Stimulated activated CD4-positive, alpha-beta T cell treated with anti-CD3 and anti-CD28 coated beads, Interleukin-12 subunit alpha, Interleukin-12 subunit beta, amount 100 ng/mL, for 48 hours (primary cell): ENCODE data around the gene KLRB1.
"Not testable (repeated sequence)": the region's sequence is repeated elsewhere in the genome, so short reads cannot be mapped to it uniquely, and the experiment has no call there.

Source experiments
- DNase-seq, 3 donors: peaks; one replicate each; pipeline ENCODE4 v3.0.0-alpha.2; 2020; ENCODE audit warnings: low read depth in 2 of 3, low spot score in 1 of 3

The KLRB1 gene

GRCh38 chr12:9625019-9625418, 17.3 kb upstream of the KLRB1 start:
- DNase-seq: no peak

DNA sequence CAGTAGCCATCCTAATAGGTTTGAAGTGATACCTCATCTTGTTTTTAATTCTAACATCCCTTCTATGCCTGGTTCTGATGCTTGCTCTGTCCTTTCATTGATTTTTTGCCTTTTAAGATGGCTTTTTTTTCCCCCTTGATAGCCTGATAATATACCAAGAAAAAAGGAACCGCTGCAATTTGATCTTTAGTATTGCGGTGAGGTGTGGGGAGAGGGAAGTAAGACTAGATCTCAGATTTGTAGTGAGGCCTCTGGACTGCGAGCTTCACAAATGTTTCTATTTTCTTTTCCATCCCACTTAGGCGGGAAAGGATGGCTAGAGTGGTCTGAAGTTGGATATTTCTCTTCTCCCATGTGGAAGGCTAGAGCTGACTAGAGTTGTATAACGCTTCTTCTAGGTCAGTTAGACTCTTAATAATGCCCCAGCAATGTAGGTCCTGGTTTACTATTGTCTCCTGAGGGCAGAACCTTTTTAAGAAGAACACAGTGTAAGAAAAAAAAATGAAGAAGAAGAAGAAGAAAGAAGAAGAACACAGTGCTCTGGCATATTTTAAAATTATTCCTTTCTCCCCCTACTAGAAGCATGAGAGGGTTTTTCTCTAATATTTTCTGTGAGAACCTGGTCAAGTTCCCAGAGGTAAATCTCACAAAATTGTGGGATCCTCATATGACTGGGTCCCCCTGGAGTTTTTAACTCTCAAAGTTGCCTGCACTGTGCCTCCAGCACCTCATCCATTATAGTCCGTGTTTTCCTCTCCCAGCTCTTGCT, 11.9 kb upstream of the KLRB1 start:
- DNase-seq: no peak

GRCh38 chr12:9618906-9619305, 11.2 kb upstream of the KLRB1 start:
- not testable (repeated sequence) for DNase-seq

- DNase-seq: no peak
These were observed 9.4 kb upstream of the KLRB1 start for GRCh38 chr12:9617124-9617523.

DNA sequence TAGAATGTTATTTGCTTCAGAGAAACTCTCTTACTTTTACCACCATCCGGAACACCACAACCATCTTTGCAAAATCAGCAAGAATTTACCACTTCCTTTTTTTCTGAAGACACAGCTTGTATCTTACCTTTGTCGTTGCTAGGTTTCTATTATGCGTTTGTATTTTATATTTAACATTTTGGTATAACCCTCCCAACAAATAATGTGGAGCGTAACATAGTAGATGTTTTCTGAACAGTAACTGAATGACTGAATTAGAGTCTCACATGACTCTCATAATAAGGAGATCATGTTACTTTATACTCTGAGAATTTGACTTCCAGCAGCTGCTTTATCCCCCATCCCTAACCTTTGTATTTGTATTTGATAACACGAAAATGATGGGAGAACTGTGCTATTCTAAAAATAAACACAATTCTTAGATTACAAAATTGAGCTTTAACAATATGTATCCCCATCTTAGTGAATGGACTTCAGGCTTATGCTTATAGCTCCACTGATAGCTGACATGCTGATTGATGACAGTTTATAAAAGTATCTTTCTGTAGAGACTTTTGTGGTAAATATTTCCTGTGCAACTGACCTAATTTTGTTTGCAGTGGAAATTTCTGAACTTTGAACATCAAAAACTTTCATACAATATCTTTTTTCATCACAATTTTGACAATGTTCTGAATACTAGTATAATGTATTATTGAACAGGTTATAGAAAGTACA, 7.9 kb upstream of the KLRB1 start:
- DNase-seq: no peak

GRCh38 chr12:9610606-9611005, 2.9 kb upstream of the KLRB1 start:
- DNase-seq: not testable (repeated sequence)

GRCh38 chr12:9606736-9607372, 862 bp downstream of the KLRB1 start:
- DNase-seq: no peak

DNA sequence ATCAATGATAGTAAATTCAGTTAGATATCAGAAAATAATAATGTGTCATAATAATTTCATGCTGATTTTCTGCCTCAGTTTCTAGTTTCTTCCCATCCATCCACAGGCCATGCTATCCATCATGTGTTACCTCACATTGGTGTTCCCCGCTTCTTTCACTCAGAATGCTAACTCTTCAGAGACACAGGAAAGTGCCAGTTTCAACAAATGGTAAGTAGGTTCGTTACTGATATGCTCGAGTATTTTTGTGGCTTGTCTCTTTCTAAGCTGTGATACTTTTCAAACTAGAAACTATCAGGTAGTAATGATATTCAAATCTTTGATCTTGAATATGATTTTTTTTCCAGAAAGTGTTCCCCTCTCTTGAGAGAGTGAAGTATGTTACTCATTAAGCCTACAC, 1.5 kb downstream of the KLRB1 start:
- no peak for DNase-seq

- no peak for DNase-seq
These were observed 2.2 kb downstream of the KLRB1 start for GRCh38 chr12:9605483-9605882.

- DNase-seq: no peak
These were observed 3.4 kb downstream of the KLRB1 start for GRCh38 chr12:9604287-9604686.

DNA sequence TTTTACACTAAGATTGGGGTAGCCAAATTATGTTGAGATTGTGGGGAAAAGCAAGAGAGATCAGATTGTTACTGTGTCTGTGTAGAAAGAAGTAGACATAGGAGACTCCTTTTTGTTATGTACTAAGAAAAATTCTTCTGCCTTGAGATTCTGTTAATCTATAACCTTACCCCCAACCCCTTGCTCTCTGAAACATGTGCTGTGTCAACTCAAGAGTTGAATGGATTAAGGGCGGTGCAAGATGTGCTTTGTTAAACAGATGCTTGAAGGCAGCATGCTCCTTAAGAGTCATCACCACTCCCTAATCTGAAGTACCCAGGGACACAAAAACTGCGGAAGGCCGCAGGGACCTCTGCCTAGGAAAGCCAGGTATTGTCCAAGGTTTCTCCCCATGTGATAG, 7.3 kb downstream of the KLRB1 start:
- not testable (repeated sequence) for DNase-seq

DNA sequence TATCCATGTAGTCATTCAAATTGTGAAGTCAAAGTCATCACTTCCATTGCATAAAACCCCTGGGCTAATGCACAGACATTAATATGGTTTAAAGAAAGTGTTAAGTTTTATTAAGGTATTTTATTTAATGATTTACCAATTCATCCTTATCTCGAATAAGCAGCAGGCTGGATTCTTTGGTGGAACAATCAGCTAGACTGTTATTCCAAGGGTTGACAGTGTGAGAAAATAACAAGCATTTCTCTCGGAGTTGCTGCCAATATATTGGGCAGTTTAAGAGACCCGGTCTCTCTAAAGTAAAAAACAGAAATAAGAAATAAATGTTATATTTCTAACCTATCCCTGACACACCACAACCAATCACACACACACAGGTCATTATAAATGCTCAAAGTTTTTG, 9.4 kb downstream of the KLRB1 start:
- no peak for DNase-seq

- no peak for DNase-seq
These were observed 10.4 kb downstream of the KLRB1 start for GRCh38 chr12:9597365-9597764.

DNA sequence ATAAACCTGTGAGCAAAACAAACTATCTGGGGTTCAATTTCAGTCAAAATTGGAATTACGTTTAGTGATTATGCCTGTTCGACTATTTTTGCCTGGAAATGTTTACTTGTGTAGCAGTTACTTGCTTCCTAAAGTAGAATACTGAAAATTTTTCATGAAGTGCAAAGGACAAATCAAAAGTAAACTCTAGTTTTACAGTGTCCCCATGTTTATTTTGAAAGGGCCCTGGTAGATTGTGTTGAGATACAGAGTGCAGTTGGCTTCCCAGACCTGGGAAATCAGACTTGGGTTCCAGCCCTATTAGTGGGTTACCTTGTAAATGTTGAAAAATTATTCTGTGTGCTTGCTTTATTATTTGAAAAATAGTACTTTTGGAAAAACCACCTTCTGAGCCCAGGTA, 17.3 kb downstream of the KLRB1 start:
- DNase-seq: no peak

DNA sequence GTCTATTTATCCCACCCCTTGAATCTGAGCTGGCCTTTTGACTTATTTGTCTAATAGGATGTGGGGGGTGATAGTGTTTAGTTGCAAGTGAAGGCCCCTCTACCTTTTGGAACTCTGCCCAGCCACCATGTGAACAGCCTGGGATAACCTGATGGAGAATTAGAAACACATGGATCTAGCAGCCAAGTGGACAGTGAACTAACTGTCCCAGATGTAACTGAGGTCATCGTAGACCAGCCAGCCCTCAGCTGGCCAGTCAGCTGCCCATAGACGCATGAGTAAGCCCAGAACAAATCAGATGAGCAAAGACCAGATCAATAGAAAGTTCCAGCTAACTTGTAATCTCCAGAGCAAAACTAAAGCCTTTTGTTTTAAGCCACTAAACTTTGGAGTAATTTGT, 19.0 kb downstream of the KLRB1 start:
- no peak for DNase-seq

- DNase-seq: no peak
These were observed 19.6 kb downstream of the KLRB1 start for GRCh38 chr12:9587987-9588600.

DNA sequence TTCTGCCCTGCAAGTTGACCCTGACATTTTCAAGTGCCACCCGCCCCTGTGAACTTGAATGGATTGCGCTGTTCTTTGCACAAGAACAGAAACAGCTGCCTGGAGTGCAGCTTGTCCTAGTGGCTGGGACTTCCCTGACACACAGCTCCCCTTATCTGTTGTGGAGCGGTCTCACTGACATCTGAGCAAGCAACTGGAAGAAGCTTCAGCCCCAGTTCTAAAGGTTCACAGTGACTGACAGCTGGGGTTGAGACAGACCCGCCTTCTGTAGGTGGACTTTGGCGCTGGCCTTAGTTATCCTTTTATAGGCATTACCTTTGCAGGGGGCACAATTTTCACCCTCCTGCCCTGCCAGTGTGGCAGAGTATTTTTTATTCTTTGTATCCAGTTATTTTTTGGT, 30.0 kb downstream of the KLRB1 start:
- DNase-seq: not testable (repeated sequence)

DNA sequence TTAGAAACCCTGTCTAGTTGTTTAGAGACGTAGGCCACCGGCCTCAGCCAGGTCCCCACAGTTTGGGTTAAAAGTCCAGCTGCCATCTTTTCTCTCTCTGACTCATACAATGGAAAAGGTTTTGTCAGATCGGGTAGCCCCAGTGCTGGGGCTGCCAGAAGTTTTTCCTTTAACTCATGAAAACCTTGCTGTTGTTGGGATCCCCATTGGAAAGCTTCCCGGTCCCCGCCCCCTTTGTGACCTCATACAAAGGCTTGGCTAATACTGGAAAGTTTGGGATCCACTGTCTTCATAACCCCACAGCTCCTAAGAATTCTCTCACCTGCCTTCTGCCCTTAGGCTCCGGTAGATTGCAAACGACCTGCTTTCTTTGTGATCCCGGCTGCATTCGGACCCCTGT, 40.6 kb downstream of the KLRB1 start:
- not testable (repeated sequence) for DNase-seq

DNA sequence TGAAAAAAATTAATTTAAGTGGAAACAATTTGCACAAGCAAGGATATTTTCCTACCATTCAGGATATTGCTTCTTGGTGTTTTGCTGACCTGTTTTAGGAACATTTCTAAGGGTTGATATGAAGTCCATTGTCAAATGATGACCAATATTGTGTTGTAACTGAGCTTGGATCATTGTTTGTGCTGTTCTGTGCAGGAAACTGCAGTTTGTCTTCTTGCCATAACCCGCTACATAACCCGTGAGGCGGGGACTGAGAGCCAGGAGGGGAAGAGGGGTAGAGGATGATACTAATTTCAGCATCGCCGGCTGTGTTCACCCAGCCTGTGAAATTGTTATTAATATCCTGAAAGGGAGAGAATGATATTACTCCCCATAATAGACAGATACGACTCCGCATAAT, 41.6 kb downstream of the KLRB1 start:
- DNase-seq: not testable (repeated sequence)

DNA sequence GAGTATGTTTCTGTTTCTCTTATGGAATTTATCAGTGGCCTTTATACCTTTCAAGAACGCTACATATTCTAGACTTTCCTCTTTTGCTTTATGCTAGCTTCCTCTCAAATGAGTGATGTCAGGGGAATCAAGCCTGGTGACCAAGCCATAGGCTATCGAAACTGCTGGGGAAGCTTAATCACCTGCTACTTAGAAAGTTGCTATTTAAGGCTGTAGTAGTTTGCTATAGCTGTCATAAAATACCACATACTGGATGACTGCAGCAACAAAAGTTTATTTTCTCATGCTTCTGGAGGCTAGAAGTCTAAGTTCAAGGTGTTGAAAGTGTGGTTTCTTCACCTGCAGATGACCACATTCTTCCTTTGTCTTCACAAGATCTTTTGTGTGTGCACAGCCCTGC, 43.3 kb downstream of the KLRB1 start:
- not testable (repeated sequence) for DNase-seq

GRCh38 chr12:9562841-9563453, 44.8 kb downstream of the KLRB1 start:
- not testable (repeated sequence) for DNase-seq
